A549 (cell line): ENCODE results near the gene SLC1A6. TPM values are rescaled to one million over a fixed set of nuclear protein-coding genes. Genes with fewer than 3 reads are reported as not detected.

Source experiments
- ATAC-seq, 2 experiments: fragments of 200-7000 bp in 1 of 2; fragments of >200 bp in 1 of 2; cut with Nextera tagmentation in 1 of 2; cut with Tn5 transposase in 1 of 2; 3 replicates each; pipeline versions ENCODE4 v1.8.0 to v1.9.1; 2018 to 2020; ENCODE audit warnings: mild to moderate bottlenecking in 1 of 2, moderate library complexity in 1 of 2
- CTCF ChIA-PET: fragments of 300-600 bp; sonication (Branson Sonifier 250); formaldehyde crosslinking; extraction: SDS; loops from one replicate; lab custom pipeline; 2021; ENCODE audit warnings: antibody characterized with exemption, inconsistent platforms; lab: Yijun Ruan, JAX
- POLR2A ChIA-PET: fragments of 350-600 bp; formaldehyde crosslinking; extraction: SDS; loops from one replicate; lab custom pipeline; 2021; ENCODE audit warnings: antibody characterized with exemption, inconsistent platforms; lab: Yijun Ruan, JAX
- DNase-seq, 2 experiments: peaks; one replicate each; pipeline versions ENCODE4 v3.0.0 to v3.0.0-alpha.2; 2011 to 2016; ENCODE audit warnings: low read depth in 1 of 2, low spot score in 1 of 2
- FAIRE-seq: peaks from 2 replicates; lab custom pipeline; 2011; peaks lifted over from hg19 to GRCh38; lab: Jason Lieb, UNC
- H3K27ac ChIP-seq, 2 experiments: fragments of >200 bp; sonication (Bioruptor Twin); formaldehyde crosslinking; 3 replicates each; pipeline ENCODE4 v1.5.1; 2016 to 2017
- H3K4me1 ChIP-seq: fragments of >200 bp; sonication (Bioruptor Twin); formaldehyde crosslinking; 3 replicates; pipeline ENCODE4 v1.6.1; 2016
- H3K4me2 ChIP-seq: fragments of >200 bp; sonication (Bioruptor Twin); formaldehyde crosslinking; 3 replicates; pipeline ENCODE4 v1.6.1; 2016
- H3K4me3 ChIP-seq: fragments of >200 bp; sonication (Bioruptor Twin); formaldehyde crosslinking; 3 replicates; pipeline ENCODE4 v1.5.1; 2016
- H3K9me3 ChIP-seq: fragments of >200 bp; sonication (Bioruptor Twin); formaldehyde crosslinking; 3 replicates; pipeline ENCODE4 v1.6.1; 2016
- BHLHE40 ChIP-seq: IDR thresholded peaks from 2 replicates; pipeline ENCODE4 v1.6.1; 2012; ENCODE audit warnings: low read depth, low read length, inconsistent platforms
- CEBPB ChIP-seq, 2 experiments: fragments of >200 bp in 1 of 2; sonication (Bioruptor Twin) in 1 of 2; formaldehyde crosslinking in 1 of 2; IDR thresholded peaks; 2 replicates each; pipeline ENCODE4 v1.6.1; 2012 to 2016
- CHD2 ChIP-seq: fragments of 150-350 bp; IDR thresholded peaks from 2 replicates; pipeline ENCODE4 v1.6.1; 2014; ENCODE audit warnings: low read length; ENCODE audit not compliant: partially characterized antibody
- ESRRA ChIP-seq: fragments of 150-350 bp; IDR thresholded peaks from 2 replicates; pipeline ENCODE4 v1.6.1; 2014; ENCODE audit warnings: mild to moderate bottlenecking, low read length, borderline replicate concordance
- FOSB ChIP-seq: fragments of 250-450 bp; sonication (Bioruptor Pico); IDR thresholded peaks from 2 replicates; pipeline ENCODE4 v1.5.0; 2020; ENCODE audit warnings: mild to moderate bottlenecking, moderate library complexity
- FOSL2 ChIP-seq, 2 experiments: fragments of 450-650 bp in 1 of 2; fragments of >200 bp in 1 of 2; sonication (Bioruptor Twin) in 1 of 2; formaldehyde crosslinking; IDR thresholded peaks; 2 replicates each; pipeline versions ENCODE4 v1.5.0 to v1.6.1; 2016 to 2020; ENCODE audit warnings: mild to moderate bottlenecking in 1 of 2, moderate library complexity in 1 of 2
- FOXS1 ChIP-seq: fragments of 250-450 bp; sonication (Bioruptor Pico); IDR thresholded peaks from 2 replicates; pipeline ENCODE4 v1.5.0; 2020; ENCODE audit warnings: mild to moderate bottlenecking, moderate library complexity
- HDAC2 ChIP-seq: fragments of 200-600 bp; sonication (generic); IDR thresholded peaks from 2 replicates; pipeline ENCODE4 v1.6.1; 2016
- HES2 ChIP-seq: fragments of >200 bp; sonication (Bioruptor Twin); formaldehyde crosslinking; IDR thresholded peaks from 2 replicates; pipeline ENCODE4 v1.6.1; 2016
- HEYL ChIP-seq: fragments of 250-450 bp; sonication (Bioruptor Pico); IDR thresholded peaks from 2 replicates; pipeline ENCODE4 v1.8.0; 2021; ENCODE audit warnings: mild to moderate bottlenecking, moderate library complexity
- HOXA7 ChIP-seq: fragments of 250-450 bp; sonication (Bioruptor Pico); IDR thresholded peaks from 2 replicates; pipeline ENCODE4 v1.5.0; 2020; ENCODE audit warnings: mild to moderate bottlenecking, moderate library complexity
- HOXB5 ChIP-seq: fragments of 250-450 bp; sonication (Bioruptor Pico); IDR thresholded peaks from 2 replicates; pipeline ENCODE4 v1.5.0; 2020; ENCODE audit warnings: mild to moderate bottlenecking, moderate library complexity
- JUN ChIP-seq, 2 experiments: fragments of >200 bp; sonication (Bioruptor Twin); formaldehyde crosslinking; IDR thresholded peaks; 2 replicates in 1 of 2; 3 replicates in 1 of 2; pipeline ENCODE4 v1.6.1; 2016 to 2017
- JUNB ChIP-seq: fragments of >200 bp; sonication (Bioruptor Twin); formaldehyde crosslinking; IDR thresholded peaks from 2 replicates; pipeline ENCODE4 v1.6.1; 2016
- MAFK ChIP-seq: fragments of 450-650 bp; IDR thresholded peaks from 2 replicates; pipeline ENCODE4 v1.6.1; 2014; ENCODE audit not compliant: partially characterized antibody
- MAZ ChIP-seq: fragments of 150-350 bp; IDR thresholded peaks from 2 replicates; pipeline ENCODE4 v1.6.1; 2014; ENCODE audit warnings: antibody characterized with exemption, low read depth, low read length, borderline replicate concordance
- NPAS2 ChIP-seq: fragments of 250-450 bp; sonication (Bioruptor Pico); IDR thresholded peaks from 2 replicates; pipeline ENCODE4 v1.8.0; 2022; ENCODE audit warnings: mild to moderate bottlenecking, moderate library complexity, borderline replicate concordance
- PHF8 ChIP-seq: fragments of 200-600 bp; sonication (generic); IDR thresholded peaks from 2 replicates; pipeline ENCODE4 v1.6.1; 2016; ENCODE audit warnings: low read depth, mild to moderate bottlenecking, antibody characterized with exemption, moderate library complexity, borderline replicate concordance
- POLR2A ChIP-seq: IDR thresholded peaks from 2 replicates; pipeline ENCODE4 v1.6.1; 2012; ENCODE audit warnings: mild to moderate bottlenecking, low read length
- POLR2AphosphoS2 ChIP-seq: conservative IDR thresholded peaks from 2 replicates; pipeline ENCODE4 v1.6.1; 2012; ENCODE audit warnings: low read length, improper control_type of control experiment, inconsistent platforms
- RFX5 ChIP-seq: fragments of 450-650 bp; IDR thresholded peaks from 2 replicates; pipeline ENCODE4 v1.7.1; 2014; ENCODE audit warnings: antibody characterized with exemption, mild to moderate bottlenecking, moderate library complexity
- RNF2 ChIP-seq: fragments of 200-600 bp; sonication (generic); IDR thresholded peaks from 2 replicates; pipeline ENCODE4 v1.6.1; 2016; ENCODE audit warnings: low read depth, mild to moderate bottlenecking, antibody characterized with exemption, moderate library complexity, borderline replicate concordance
- SMC3 ChIP-seq: fragments of >200 bp; sonication (Bioruptor Twin); formaldehyde crosslinking; IDR thresholded peaks from 3 replicates; pipeline ENCODE4 v1.6.1; 2018; ENCODE audit warnings: inconsistent platforms
- TFCP2L1 ChIP-seq: fragments of 250-450 bp; sonication (Bioruptor Pico); IDR thresholded peaks from 2 replicates; pipeline ENCODE4 v1.5.0; 2021; ENCODE audit warnings: mild to moderate bottlenecking
- TP53 ChIP-seq: fragments of 250-450 bp; sonication (Bioruptor Pico); IDR thresholded peaks from 2 replicates; pipeline ENCODE4 v1.5.0; 2021; ENCODE audit warnings: mild to moderate bottlenecking, moderate library complexity
- USF2 ChIP-seq: fragments of 450-650 bp; IDR thresholded peaks from 2 replicates; pipeline ENCODE4 v1.6.1; 2014; ENCODE audit warnings: antibody characterized with exemption
- ZC3H11A ChIP-seq: fragments of 450-650 bp; IDR thresholded peaks from 2 replicates; pipeline ENCODE4 v1.6.1; 2014; ENCODE audit warnings: antibody characterized with exemption, mild to moderate bottlenecking
- ZFP36 ChIP-seq: fragments of 450-650 bp; IDR thresholded peaks from 2 replicates; pipeline ENCODE4 v1.6.1; 2014; ENCODE audit warnings: borderline replicate concordance; ENCODE audit not compliant: partially characterized antibody
- WGBS: methylation state at CpG from one replicate; pipeline ENCODE4 v1.1.6; 2017; ENCODE audit errors: missing lambda C conversion rate; 5-methylcytosine and 5-hydroxymethylcytosine counted together
- polyA plus RNA-seq, 4 experiments: library from polyadenylated mRNA; depleted of rRNA in 3 of 4; stranded (reverse); fragments of >200 nt; fragmentation: RNase III in 1 of 4; extraction: RNeasy Plus Mini Kit Qiagen cat#74134 plus additional on column Dnase treatment in 1 of 4; gene quantifications; 2 replicates in 3 of 4; 3 replicates in 1 of 4; pipeline ENCODE4 v1.2.3, GENCODE V29; 2011 to 2017
- TF ChIP-seq, protein P1 (sequence below): fragments of >200 bp; sonication (Bioruptor Twin); formaldehyde crosslinking; IDR thresholded peaks from 3 replicates; pipeline ENCODE4 v1.6.1; 2016
- TF ChIP-seq, protein P2 (sequence below): IDR thresholded peaks from 2 replicates; pipeline ENCODE4 v1.6.1; 2012
- TF ChIP-seq, protein P3 (sequence below): fragments of 150-350 bp; IDR thresholded peaks from 2 replicates; pipeline ENCODE4 v1.6.1; 2014; ENCODE audit warnings: low read depth, mild to moderate bottlenecking, low read length
- TF ChIP-seq, protein P4 (sequence below): fragments of >200 bp; sonication (Bioruptor Twin); formaldehyde crosslinking; IDR thresholded peaks from 3 replicates; pipeline ENCODE4 v1.5.1; 2016

The SLC1A6 gene
- polyA plus RNA-seq, 2 of the 4 experiments (the other 2 are of a cell fraction), result not detected

GRCh38 chr19:14978161-14978776 is 1.4 kb downstream of the SLC1A6 start:
- ATAC-seq, result no peak
- CTCF ChIA-PET, result no interaction called here
- H3K4me3 ChIP-seq, result no peak overlapping the region
- POLR2A ChIA-PET, result no interaction called here
- H3K4me2 ChIP-seq, result no peak overlapping the region
- H3K9me3 ChIP-seq, result no peaks in the 10 kb centered on the region
- TF ChIP-seq ZFP36 (no peak), BHLHE40 (no peak), HEYL (no peak), PHF8 (no peak), HES2 (no peak), JUN (IDR thresholded peaks at IDR 0.05) (no peak), FOSL2 (IDR thresholded peaks at IDR 0.05) (no peak), FOSL2 (CRISPR knock-in tag; IDR thresholded peaks at IDR 0.05) (no peak), NPAS2 (CRISPR knock-in tag) (no peak), CHD2 (no peak), POLR2AphosphoS2 (no peak), MAFK (no peak), HOXA7 (CRISPR knock-in tag) (no peak), FOSB (no peak), POLR2A (no peak), MAZ (no peak), USF2 (no peak)
- TF ChIP-seq, protein P1, sequence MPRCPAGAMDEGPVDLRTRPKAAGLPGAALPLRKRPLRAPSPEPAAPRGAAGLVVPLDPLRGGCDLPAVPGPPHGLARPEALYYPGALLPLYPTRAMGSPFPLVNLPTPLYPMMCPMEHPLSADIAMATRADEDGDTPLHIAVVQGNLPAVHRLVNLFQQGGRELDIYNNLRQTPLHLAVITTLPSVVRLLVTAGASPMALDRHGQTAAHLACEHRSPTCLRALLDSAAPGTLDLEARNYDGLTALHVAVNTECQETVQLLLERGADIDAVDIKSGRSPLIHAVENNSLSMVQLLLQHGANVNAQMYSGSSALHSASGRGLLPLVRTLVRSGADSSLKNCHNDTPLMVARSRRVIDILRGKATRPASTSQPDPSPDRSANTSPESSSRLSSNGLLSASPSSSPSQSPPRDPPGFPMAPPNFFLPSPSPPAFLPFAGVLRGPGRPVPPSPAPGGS, result no peak
- TF ChIP-seq, protein P2, sequence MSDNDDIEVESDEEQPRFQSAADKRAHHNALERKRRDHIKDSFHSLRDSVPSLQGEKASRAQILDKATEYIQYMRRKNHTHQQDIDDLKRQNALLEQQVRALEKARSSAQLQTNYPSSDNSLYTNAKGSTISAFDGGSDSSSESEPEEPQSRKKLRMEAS, result no peak
- TF ChIP-seq, protein P3, sequence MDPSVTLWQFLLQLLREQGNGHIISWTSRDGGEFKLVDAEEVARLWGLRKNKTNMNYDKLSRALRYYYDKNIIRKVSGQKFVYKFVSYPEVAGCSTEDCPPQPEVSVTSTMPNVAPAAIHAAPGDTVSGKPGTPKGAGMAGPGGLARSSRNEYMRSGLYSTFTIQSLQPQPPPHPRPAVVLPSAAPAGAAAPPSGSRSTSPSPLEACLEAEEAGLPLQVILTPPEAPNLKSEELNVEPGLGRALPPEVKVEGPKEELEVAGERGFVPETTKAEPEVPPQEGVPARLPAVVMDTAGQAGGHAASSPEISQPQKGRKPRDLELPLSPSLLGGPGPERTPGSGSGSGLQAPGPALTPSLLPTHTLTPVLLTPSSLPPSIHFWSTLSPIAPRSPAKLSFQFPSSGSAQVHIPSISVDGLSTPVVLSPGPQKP, result no peak
- no peak overlapping the region for H3K27ac ChIP-seq
- 10% methylated on average over 6 of the region's 6 CpGs for WGBS
- no peaks in the 10 kb centered on the region for H3K4me1 ChIP-seq
- DNase-seq, result no peak
- FAIRE-seq, result no peak

DNA sequence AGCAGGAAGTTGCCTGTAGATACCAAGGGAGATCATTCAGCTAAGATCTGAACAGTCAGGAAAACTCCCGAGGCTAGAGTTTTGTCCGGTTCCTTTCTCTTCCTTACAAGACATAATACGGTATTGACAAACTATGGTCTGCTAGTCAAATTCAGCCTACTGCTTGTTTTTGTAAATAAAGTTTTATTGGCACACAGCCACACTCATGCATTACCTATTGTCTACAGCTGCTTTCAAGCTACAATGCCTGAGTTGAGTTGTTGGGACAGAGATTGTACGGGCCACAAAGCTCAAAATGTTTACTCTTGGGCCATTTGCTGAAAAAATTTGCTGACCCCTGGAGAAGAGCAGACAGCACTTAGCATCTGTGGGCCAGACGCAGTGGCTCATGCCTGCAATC is 2.5 kb downstream of the SLC1A6 start:
- Histone ChIP-seq H3K4me3 (no peak overlapping the region), H3K4me2 (no peak overlapping the region), H3K27ac (no peak overlapping the region), H3K4me1 (no peaks in the 10 kb centered on the region), H3K9me3 (no peaks in the 10 kb centered on the region)
- ATAC-seq, result no peak
- TF ChIP-seq JUNB, result no peak
- no peak for TF ChIP-seq TP53
- TF ChIP-seq, protein P4, sequence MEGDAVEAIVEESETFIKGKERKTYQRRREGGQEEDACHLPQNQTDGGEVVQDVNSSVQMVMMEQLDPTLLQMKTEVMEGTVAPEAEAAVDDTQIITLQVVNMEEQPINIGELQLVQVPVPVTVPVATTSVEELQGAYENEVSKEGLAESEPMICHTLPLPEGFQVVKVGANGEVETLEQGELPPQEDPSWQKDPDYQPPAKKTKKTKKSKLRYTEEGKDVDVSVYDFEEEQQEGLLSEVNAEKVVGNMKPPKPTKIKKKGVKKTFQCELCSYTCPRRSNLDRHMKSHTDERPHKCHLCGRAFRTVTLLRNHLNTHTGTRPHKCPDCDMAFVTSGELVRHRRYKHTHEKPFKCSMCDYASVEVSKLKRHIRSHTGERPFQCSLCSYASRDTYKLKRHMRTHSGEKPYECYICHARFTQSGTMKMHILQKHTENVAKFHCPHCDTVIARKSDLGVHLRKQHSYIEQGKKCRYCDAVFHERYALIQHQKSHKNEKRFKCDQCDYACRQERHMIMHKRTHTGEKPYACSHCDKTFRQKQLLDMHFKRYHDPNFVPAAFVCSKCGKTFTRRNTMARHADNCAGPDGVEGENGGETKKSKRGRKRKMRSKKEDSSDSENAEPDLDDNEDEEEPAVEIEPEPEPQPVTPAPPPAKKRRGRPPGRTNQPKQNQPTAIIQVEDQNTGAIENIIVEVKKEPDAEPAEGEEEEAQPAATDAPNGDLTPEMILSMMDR, result no peak
- TF ChIP-seq SMC3, result no peak
- TF ChIP-seq JUN (IDR thresholded peaks at IDR 0.05), result no peak
- TF ChIP-seq MAFK, result no peak
- TF ChIP-seq ESRRA, result no peak
- no peak for TF ChIP-seq HDAC2
- TF ChIP-seq FOSL2 (IDR thresholded peaks at IDR 0.05), result no peak
- TF ChIP-seq FOSL2 (CRISPR knock-in tag; IDR thresholded peaks at IDR 0.05), result no peak
- no peak for TF ChIP-seq CEBPB (IDR thresholded peaks at IDR 0.05)
- TF ChIP-seq FOXS1 (CRISPR knock-in tag), result no peak
- no peak for TF ChIP-seq RNF2
- TF ChIP-seq MAZ, result no peak
- TF ChIP-seq, protein P3, result no peak
- no peak for TF ChIP-seq ZC3H11A
- no peak for TF ChIP-seq HOXB5
- TF ChIP-seq TFCP2L1 (CRISPR knock-in tag), result no peak
- TF ChIP-seq RFX5, result no peak
- ChIA-PET POLR2A (no interaction called here), CTCF (no interaction called here)
- FAIRE-seq, result no peak
- DNase-seq, result no peak
- WGBS, result 40% methylated on average over 5 of the region's 5 CpGs
